OCI-LY7 (cell line): ENCODE measurements around the gene AJUBA. TPM values are rescaled to one million over a fixed set of nuclear protein-coding genes. Genes with fewer than 3 reads are reported as not detected.

Experiments used
- BruUV-seq: library from RNA; stranded (reverse); fragments of 400-500 nt; replicated peaks from 2 replicates; lab custom pipeline; 2021; lab: Mats Ljungman, UMichigan
- CTCF ChIA-PET: fragments of 300-600 bp; sonication (Branson Sonifier 250); formaldehyde crosslinking; loops from one replicate; lab custom pipeline; 2022; ENCODE audit warnings: antibody characterized with exemption; ENCODE audit not compliant: unreplicated experiment; lab: Charles Lee
- POLR2A ChIA-PET: fragments of 300-600 bp; sonication (Branson Sonifier 250); formaldehyde crosslinking; loops from one replicate; lab custom pipeline; 2022; ENCODE audit warnings: antibody characterized with exemption; lab: Charles Lee
- DNase-seq: peaks from one replicate; pipeline ENCODE4 v3.0.0-alpha.2; 2015; ENCODE audit warnings: low spot score
- H2AFZ ChIP-seq: fragments of 200-600 bp; sonication (generic), shearing (Covaris generic); 2 replicates; pipeline ENCODE4 v1.6.1; 2014; ENCODE audit warnings: mild to moderate bottlenecking, antibody characterized with exemption, low read length, moderate library complexity
- H3K27ac ChIP-seq: fragments of 200-600 bp; sonication (generic); 2 replicates; pipeline ENCODE4 v1.5.1; 2014; ENCODE audit warnings: mixed run types, low read depth, mild to moderate bottlenecking, moderate library complexity, low read length, inconsistent platforms; ENCODE audit not compliant: poor library complexity, severe bottlenecking
- H3K36me3 ChIP-seq: fragments of 200-600 bp; sonication (generic); 2 replicates; pipeline ENCODE4 v1.6.1; 2014; ENCODE audit warnings: mild to moderate bottlenecking, antibody characterized with exemption, low read length, moderate library complexity, mixed read lengths; ENCODE audit not compliant: insufficient read depth
- H3K4me1 ChIP-seq: fragments of 200-600 bp; sonication (generic); 2 replicates; pipeline ENCODE4 v1.5.1; 2014; ENCODE audit warnings: mild to moderate bottlenecking, low read length; ENCODE audit not compliant: insufficient read depth, poor library complexity, severe bottlenecking
- H3K4me2 ChIP-seq: fragments of 200-600 bp; sonication (generic); 2 replicates; pipeline ENCODE4 v1.6.1; 2014; ENCODE audit warnings: mild to moderate bottlenecking, low read length
- H3K4me3 ChIP-seq: fragments of 200-600 bp; sonication (generic); 2 replicates; pipeline ENCODE4 v1.5.1; 2014; ENCODE audit warnings: mild to moderate bottlenecking, low read depth, low read length; ENCODE audit not compliant: poor library complexity, severe bottlenecking
- H3K79me2 ChIP-seq: fragments of 200-600 bp; sonication (generic); 2 replicates; pipeline ENCODE4 v1.6.1; 2016; ENCODE audit warnings: low read depth, mild to moderate bottlenecking, low read length, moderate library complexity, mixed read lengths; ENCODE audit not compliant: insufficient read depth
- H3K9me2 ChIP-seq: fragments of 200-600 bp; sonication (generic); 2 replicates; pipeline ENCODE4 v1.6.1; 2016; ENCODE audit warnings: mild to moderate bottlenecking, low read length, mixed read lengths; ENCODE audit not compliant: insufficient read depth
- H3K9me3 ChIP-seq: fragments of 200-600 bp; sonication (generic); 2 replicates; pipeline ENCODE4 v1.6.1; 2014; ENCODE audit warnings: mild to moderate bottlenecking, mixed run types, low read length, mixed read lengths
- H4K20me1 ChIP-seq: fragments of 200-600 bp; sonication (generic); 2 replicates; pipeline ENCODE4 v1.6.1; 2014; ENCODE audit warnings: mild to moderate bottlenecking, antibody characterized with exemption, low read length, moderate library complexity, mixed read lengths; ENCODE audit not compliant: insufficient read depth
- CTCF ChIP-seq: fragments of 200-600 bp; sonication (generic); conservative IDR thresholded peaks from 2 replicates; pipeline ENCODE4 v1.5.1; 2014; ENCODE audit warnings: mild to moderate bottlenecking, antibody characterized with exemption, low read length, moderate library complexity, mixed read lengths
- EZH2phosphoT487 ChIP-seq: fragments of 200-600 bp; sonication (generic); IDR thresholded peaks from 2 replicates; pipeline ENCODE4 v1.6.1; 2018; ENCODE audit warnings: low read depth, borderline replicate concordance, mild to moderate bottlenecking, mixed run types, antibody characterized with exemption, low read length, moderate library complexity, mixed read lengths
- intact Hi-C: fragments of 100-400 bp; cut with micrococcal nuclease; formaldehyde crosslinking; loops from one replicate; pipeline ENCODE4 v1.10.0; 2022; ENCODE audit not compliant: unreplicated experiment
- total RNA-seq, 2 experiments: library from RNA; depleted of rRNA in 1 of 2; stranded (reverse); fragments of >200 nt in 1 of 2; shearing (Covaris generic) in 1 of 2; gene quantifications; 2 replicates each; pipeline ENCODE4 v1.2.3, GENCODE V29; 2014 to 2022

AJUBA gene
- total RNA-seq, 2 experiments from 2014 or later: 0.22 to 0.88 TPM

- H3K79me2 ChIP-seq: peaks cover 32% of the 10 kb centered on the region; the same call in 1 of the 2 replicates
- DNase-seq: peak; percentile 61
- no peaks in the 10 kb centered on the region for H3K36me3 ChIP-seq
- H3K9me2 ChIP-seq: no peaks in the 10 kb centered on the region
- peak overlapping the region; percentile 39; the same call in 1 of the 2 replicates for H2AFZ ChIP-seq
- peak overlapping the region; percentile 100 for H3K4me2 ChIP-seq
- ChIA-PET POLR2A (interaction anchor here (0.7 to 3.6 kb wide), 4 partner anchors 13 to 136 kb away, joined by 3 to 41 read pairs (median 4); no protein-coding TSS in a partner anchor), CTCF (interaction anchor here (0.8 to 1.0 kb wide), 2 partner anchors 23 to 49 kb away, joined by 3 to 4 read pairs; no protein-coding TSS in a partner anchor)
- no peaks in the 10 kb centered on the region for H3K9me3 ChIP-seq
- H3K4me3 ChIP-seq: peak overlapping the region; percentile 68
- H3K4me1 ChIP-seq: peaks cover 44% of the 10 kb centered on the region
- intact Hi-C loops: loop anchor here (5.0 kb wide), 3 partner anchors 137 to 452 kb away; partner anchors contain the start of genes LRP10 and PPP1R3E
- no TSS peak for BruUV-seq
- peak overlapping the region; percentile 82 for H3K27ac ChIP-seq
- no peaks in the 10 kb centered on the region for H4K20me1 ChIP-seq
- TF ChIP-seq CTCF: no peak
- no peak for TF ChIP-seq EZH2phosphoT487
Observed at GRCh38 chr14:23008831-23009230, 26.5 kb upstream of the AJUBA start.

- Histone ChIP-seq H3K27ac (peak overlapping the region; percentile 82), H3K4me2 (peak overlapping the region; percentile 100), H3K4me1 (peaks cover 44% of the 10 kb centered on the region), H4K20me1 (no peaks in the 10 kb centered on the region), H2AFZ (peak overlapping the region; percentile 90), H3K79me2 (peaks cover 32% of the 10 kb centered on the region; the same call in 1 of the 2 replicates), H3K36me3 (no peaks in the 10 kb centered on the region), H3K9me2 (no peaks in the 10 kb centered on the region), H3K4me3 (peak overlapping the region; percentile 80), H3K9me3 (no peaks in the 10 kb centered on the region)
- peak; percentile 98 for DNase-seq
- ChIA-PET CTCF (interaction anchor here (0.6 to 2.2 kb wide), 9 partner anchors 9 to 417 kb away, joined by 3 to 16 read pairs (median 4); partner anchors contain the start of genes OXA1L and RBM23), POLR2A (interaction anchor here (0.6 to 3.6 kb wide), 26 partner anchors 8 to 1619 kb away, joined by 3 to 41 read pairs (median 5); partner anchors contain the start of genes ACIN1, C14orf119, HAUS4 and OXA1L)
- no TSS peak for BruUV-seq
- TF ChIP-seq CTCF (peak; percentile 47), EZH2phosphoT487 (no peak)
- intact Hi-C loops: loop anchor here (1.0 to 5.0 kb wide), 6 partner anchors 29 to 449 kb away; partner anchors contain the start of genes LRP10, PPP1R3E and PRMT5
Observed at GRCh38 chr14:23006544-23007419, 24.4 kb upstream of the AJUBA start.
